AG04450 (cell line): ENCODE data around the gene CLEC4F. TPM values are rescaled to one million over a fixed set of nuclear protein-coding genes. Genes with fewer than 3 reads are reported as not detected.

ENCODE experiments used
- CTCF ChIA-PET: fragments of 300-600, 350-600 bp; formaldehyde crosslinking; extraction: SDS; loops from one replicate; lab custom pipeline; 2022; ENCODE audit warnings: antibody characterized with exemption, inconsistent platforms; lab: Charles Lee
- POLR2A ChIA-PET: fragments of 350-600 bp; formaldehyde crosslinking; extraction: SDS; loops from one replicate; lab custom pipeline; 2021; ENCODE audit warnings: antibody characterized with exemption, inconsistent platforms; lab: Yijun Ruan, JAX
- DNase-seq: peaks from one replicate; pipeline ENCODE4 v3.0.0-alpha.2; 2011; ENCODE audit warnings: low read depth, low spot score
- H3K27ac ChIP-seq: one replicate; pipeline ENCODE4 v1.5.1; 2012; ENCODE audit warnings: low read depth, low read length, control low read depth
- H3K27me3 ChIP-seq: one replicate; pipeline ENCODE4 v1.6.0; 2012; ENCODE audit warnings: low read length; ENCODE audit not compliant: control insufficient read depth, insufficient read depth
- H3K4me3 ChIP-seq: 2 replicates; pipeline ENCODE4 v1.5.1; 2011; ENCODE audit warnings: mild to moderate bottlenecking, low read depth, low read length, control low read depth
- H3K9me3 ChIP-seq: 2 replicates; pipeline ENCODE4 v1.5.1; 2012; ENCODE audit warnings: low read length; ENCODE audit not compliant: control insufficient read depth, insufficient read depth
- polyA plus RNA-seq: library from polyadenylated mRNA; depleted of rRNA; stranded (reverse); fragments of >200 nt; gene quantifications from 2 replicates; pipeline ENCODE4 v1.2.3, GENCODE V29; 2011
- TF ChIP-seq, protein P1 (sequence below): IDR thresholded peaks from 2 replicates; pipeline ENCODE4 v1.5.1; 2011; ENCODE audit warnings: low read depth, low read length, control low read depth, inconsistent platforms

CLEC4F gene
- polyA plus RNA-seq, 1 experiment = not detected

DNA sequence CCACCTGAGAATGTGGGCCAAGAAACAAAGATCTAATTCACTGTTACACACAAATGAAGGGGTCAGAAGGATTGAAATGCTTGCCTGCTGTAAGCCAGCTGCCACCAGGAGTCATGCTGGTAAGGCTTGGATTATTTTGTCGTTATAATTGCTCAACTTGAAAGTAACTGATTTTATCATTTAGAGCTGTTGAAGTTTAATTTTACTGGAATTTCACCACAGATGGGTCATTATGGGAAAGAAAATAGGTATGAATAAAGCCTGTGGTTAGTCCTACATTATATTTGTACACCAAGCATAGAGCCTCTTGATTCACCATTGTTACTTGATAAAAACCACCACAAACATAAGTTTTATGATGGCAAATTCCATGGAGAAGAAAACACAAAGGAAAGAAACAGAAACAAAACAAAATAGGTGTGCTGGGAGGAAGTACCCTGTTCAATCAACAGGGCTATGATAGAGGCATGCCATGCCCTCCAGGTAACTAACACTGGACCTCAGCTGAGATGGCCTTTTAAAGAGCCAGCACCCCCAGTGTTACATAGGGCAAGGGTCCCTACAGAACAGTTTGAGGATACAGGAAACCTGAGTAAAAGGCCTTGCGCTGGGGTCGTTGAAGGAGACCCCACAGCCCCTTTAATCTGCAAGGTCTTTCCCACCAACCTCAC, 3.0 kb downstream of the CLEC4F start:
- Histone ChIP-seq H3K9me3 (no peaks in the 10 kb centered on the region), H3K27ac (no peak overlapping the region), H3K4me3 (no peak overlapping the region), H3K27me3 (peaks cover 11% of the 10 kb centered on the region)
- TF ChIP-seq, protein P1, sequence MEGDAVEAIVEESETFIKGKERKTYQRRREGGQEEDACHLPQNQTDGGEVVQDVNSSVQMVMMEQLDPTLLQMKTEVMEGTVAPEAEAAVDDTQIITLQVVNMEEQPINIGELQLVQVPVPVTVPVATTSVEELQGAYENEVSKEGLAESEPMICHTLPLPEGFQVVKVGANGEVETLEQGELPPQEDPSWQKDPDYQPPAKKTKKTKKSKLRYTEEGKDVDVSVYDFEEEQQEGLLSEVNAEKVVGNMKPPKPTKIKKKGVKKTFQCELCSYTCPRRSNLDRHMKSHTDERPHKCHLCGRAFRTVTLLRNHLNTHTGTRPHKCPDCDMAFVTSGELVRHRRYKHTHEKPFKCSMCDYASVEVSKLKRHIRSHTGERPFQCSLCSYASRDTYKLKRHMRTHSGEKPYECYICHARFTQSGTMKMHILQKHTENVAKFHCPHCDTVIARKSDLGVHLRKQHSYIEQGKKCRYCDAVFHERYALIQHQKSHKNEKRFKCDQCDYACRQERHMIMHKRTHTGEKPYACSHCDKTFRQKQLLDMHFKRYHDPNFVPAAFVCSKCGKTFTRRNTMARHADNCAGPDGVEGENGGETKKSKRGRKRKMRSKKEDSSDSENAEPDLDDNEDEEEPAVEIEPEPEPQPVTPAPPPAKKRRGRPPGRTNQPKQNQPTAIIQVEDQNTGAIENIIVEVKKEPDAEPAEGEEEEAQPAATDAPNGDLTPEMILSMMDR = no peak
- DNase-seq = no peak
- POLR2A ChIA-PET = no interaction called here
- CTCF ChIA-PET = no interaction called here

GRCh38 chr2:70816726-70817125, 3.7 kb downstream of the CLEC4F start:
- DNase-seq = no peak
- H3K9me3 ChIP-seq = no peaks in the 10 kb centered on the region
- ChIA-PET POLR2A (no interaction called here), CTCF (no interaction called here)
- TF ChIP-seq, protein P1 = no peak
- no peak overlapping the region for H3K4me3 ChIP-seq
- peaks cover 11% of the 10 kb centered on the region for H3K27me3 ChIP-seq
- H3K27ac ChIP-seq = no peak overlapping the region

GRCh38 chr2:70808983-70809958, 11.1 kb downstream of the CLEC4F start:
- TF ChIP-seq, protein P1 = no peak
- no peaks in the 10 kb centered on the region for H3K27me3 ChIP-seq
- H3K9me3 ChIP-seq = peaks cover 3% of the 10 kb centered on the region; the same call in 1 of the 2 replicates
- CTCF ChIA-PET = no interaction called here
- no peak overlapping the region for H3K27ac ChIP-seq
- no peak for DNase-seq
- no peak overlapping the region for H3K4me3 ChIP-seq
- POLR2A ChIA-PET = no interaction called here

- Histone ChIP-seq H3K4me3 (no peak overlapping the region), H3K27me3 (no peaks in the 10 kb centered on the region), H3K9me3 (peaks cover 3% of the 10 kb centered on the region; the same call in 1 of the 2 replicates), H3K27ac (no peak overlapping the region)
- no peak for DNase-seq
- POLR2A ChIA-PET = no interaction called here
- TF ChIP-seq, protein P1 = no peak
- CTCF ChIA-PET = no interaction called here
Measured at GRCh38 chr2:70807828-70808118, 12.6 kb downstream of the CLEC4F start.
